Measurements from ENCODE around the gene GPR55. TPM values are rescaled to one million over a fixed set of nuclear protein-coding genes. Genes with fewer than 3 reads are reported as not detected.
A peak's percentile ranks its signal among the peaks of the same experiment; 100 is the strongest.

GPR55 gene
- total RNA-seq, 1 experiment from 2014 or later, result not detected

GRCh38 chr2:230861552-230862255, 63.3 kb downstream of the GPR55 start:
- Histone ChIP-seq H3K18ac (ENCODE audit: insufficient read length, low read depth, low read length) (no peak overlapping the region), H2AK5ac (ENCODE audit: insufficient read length, low read length) (no peak overlapping the region), H3K4me1 (ENCODE audit: insufficient read depth, low read length) (peaks cover 14% of the 10 kb centered on the region; the same call in 1 of the 2 replicates), H2BK12ac (ENCODE audit: insufficient read length, low read depth, low read length) (no peak overlapping the region), H3K9ac (ENCODE audit: extremely low read depth, insufficient read length, low read length) (no peak overlapping the region), H3K23ac (ENCODE audit: insufficient read length, low read depth, low read length) (no peak overlapping the region), H2AFZ (ENCODE audit: low read length) (no peak overlapping the region), H3K4me2 (ENCODE audit: insufficient read depth, insufficient read length, low read length) (peak overlapping the region; percentile 7), H3K79me2 (ENCODE audit: insufficient read depth, low read length) (peaks cover 6% of the 10 kb centered on the region; the same call in 1 of the 2 replicates), H3T11ph (ENCODE audit: low read length) (no peak overlapping the region), H2BK5ac (ENCODE audit: insufficient read length, low read length) (no peak overlapping the region), H3K14ac (ENCODE audit: insufficient read depth, low read length) (no peak overlapping the region), H2BK20ac (ENCODE audit: low read depth, low read length, poor library complexity, severe bottlenecking) (no peak overlapping the region), H4K20me1 (ENCODE audit: control insufficient read depth, insufficient read depth, insufficient read length) (no peaks in the 10 kb centered on the region), H3K4ac (ENCODE audit: low read depth, low read length) (no peak overlapping the region), H3K56ac (ENCODE audit: insufficient read length, low read depth, low read length) (no peak overlapping the region), H4K5ac (ENCODE audit: insufficient read length, low read depth, low read length) (no peak overlapping the region), H3K79me1 (ENCODE audit: insufficient read depth, low read depth, low read length, poor library complexity, severe bottlenecking) (no peaks in the 10 kb centered on the region), H2BK120ac (ENCODE audit: low read depth, low read length, poor library complexity, severe bottlenecking) (no peak overlapping the region), H2BK15ac (ENCODE audit: low read depth, low read length) (no peak overlapping the region), H3K9me3 (ENCODE audit: control insufficient read depth, low read depth, low read length) (no peaks in the 10 kb centered on the region), H4K91ac (ENCODE audit: insufficient read length, low read depth, low read length) (no peak overlapping the region), H3K27me3 (ENCODE audit: insufficient read depth, low read length) (no peaks in the 10 kb centered on the region), H4K8ac (replicated peaks; ENCODE audit: insufficient read length, low read depth, low read length) (no peak overlapping the region), H3K27ac (ENCODE audit: insufficient read length, low read depth, low read length) (no peak overlapping the region), H3K23me2 (ENCODE audit: insufficient read length, low read depth, low read length, poor library complexity, severe bottlenecking) (peaks cover 7% of the 10 kb centered on the region)
- no CpG with 5 or more reads among the region's 13 CpGs for WGBS (ENCODE audit: extremely low coverage, insufficient read length, low lambda C conversion rate)
- Mint-ChIP-seq H3K36me3 (ENCODE audit: insufficient read depth in 1 of 3, low read depth in 3 of 3) (no peaks in the 10 kb centered on the region; a peak in 1 of 7 replicates), H3K9me3 (no peaks in the 10 kb centered on the region; a peak in 1 of 5 replicates), H3K27me3 (ENCODE audit: low read depth) (peaks cover 5% of the 10 kb centered on the region), H3K4me1 (peaks cover 37 to 38% of the 10 kb centered on the region in 2 experiments), H3K27ac (peak overlapping the region; percentile 9 to 65 (median 14); a peak in 5 of 7 replicates), H3K4me3 (peak overlapping the region; percentile 26 to 50)
- no peak for TF ChIP-seq CTCF (conservative IDR thresholded peaks at IDR 0.05)
- peak; percentile 90 for DNase-seq

Other genes with a start within 250 kb of the GPR55 start
- 41.8 and 42.7 TPM in 2 replicates for gene CAB39, start 212.4 kb downstream of the GPR55 start, total RNA-seq (2021)
- gene ITM2C, start 60.3 kb downstream of the GPR55 start, total RNA-seq (2021), result 297 and 302 TPM in 2 replicates
- not detected in 2 replicates for gene SPATA3, start 70.9 kb upstream of the GPR55 start, total RNA-seq (2021)
- gene C2orf72, start 112.3 kb upstream of the GPR55 start, total RNA-seq (2021), result 0.77 and 1.0 TPM in 2 replicates
- 166 and 180 TPM in 2 replicates for gene PSMD1, start 131.6 kb upstream of the GPR55 start, total RNA-seq (2021)
- gene HTR2B, start 199.8 kb upstream of the GPR55 start, total RNA-seq (2021), result not detected in 2 replicates